DOHH2 (cell line): ENCODE measurements around the gene PEMT.

Source experiments
- EZH2phosphoT487 ChIP-seq: fragments of 200-600 bp; sonication (generic); IDR thresholded peaks from 2 replicates; pipeline ENCODE4 v1.6.1; 2017; ENCODE audit warnings: borderline replicate concordance, mild to moderate bottlenecking, antibody characterized with exemption, low read length, moderate library complexity, mixed read lengths
- TF ChIP-seq, protein P1 (sequence below): fragments of 200-600 bp; sonication (generic); IDR thresholded peaks from one replicate; pipeline ENCODE4 v1.5.1; 2014; ENCODE audit warnings: antibody characterized with exemption, mild to moderate bottlenecking, low read depth, low read length; ENCODE audit not compliant: poor library complexity, severe bottlenecking

DNA sequence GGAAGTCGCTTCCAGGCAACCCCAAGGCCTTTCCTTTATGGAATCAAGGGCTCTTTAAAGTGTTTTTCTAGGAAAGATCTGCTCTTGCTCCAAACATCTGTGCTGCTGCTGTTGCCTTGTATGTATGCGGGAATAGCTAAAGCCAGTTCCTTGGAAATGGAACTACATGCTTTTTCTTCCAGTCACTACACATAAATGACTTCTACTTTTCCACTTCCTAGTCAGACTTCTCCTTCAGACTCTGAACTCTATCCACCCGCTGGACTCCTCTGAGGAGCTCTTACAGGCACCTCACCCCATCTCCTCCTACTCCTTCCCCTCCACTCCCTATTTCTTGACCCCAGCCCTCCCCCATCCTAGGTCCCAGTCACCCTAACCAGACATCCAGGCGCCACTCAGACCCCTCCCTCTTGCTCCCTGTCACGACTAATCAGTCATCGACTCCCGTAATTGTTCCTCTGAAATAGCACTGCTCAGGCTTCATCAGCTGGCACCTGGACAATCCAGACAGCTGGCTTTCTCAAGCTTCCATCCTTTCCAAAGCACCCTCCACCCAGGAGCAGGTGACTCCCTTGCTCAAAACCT lies 15.0 kb upstream of the PEMT start:
- TF ChIP-seq, protein P1, sequence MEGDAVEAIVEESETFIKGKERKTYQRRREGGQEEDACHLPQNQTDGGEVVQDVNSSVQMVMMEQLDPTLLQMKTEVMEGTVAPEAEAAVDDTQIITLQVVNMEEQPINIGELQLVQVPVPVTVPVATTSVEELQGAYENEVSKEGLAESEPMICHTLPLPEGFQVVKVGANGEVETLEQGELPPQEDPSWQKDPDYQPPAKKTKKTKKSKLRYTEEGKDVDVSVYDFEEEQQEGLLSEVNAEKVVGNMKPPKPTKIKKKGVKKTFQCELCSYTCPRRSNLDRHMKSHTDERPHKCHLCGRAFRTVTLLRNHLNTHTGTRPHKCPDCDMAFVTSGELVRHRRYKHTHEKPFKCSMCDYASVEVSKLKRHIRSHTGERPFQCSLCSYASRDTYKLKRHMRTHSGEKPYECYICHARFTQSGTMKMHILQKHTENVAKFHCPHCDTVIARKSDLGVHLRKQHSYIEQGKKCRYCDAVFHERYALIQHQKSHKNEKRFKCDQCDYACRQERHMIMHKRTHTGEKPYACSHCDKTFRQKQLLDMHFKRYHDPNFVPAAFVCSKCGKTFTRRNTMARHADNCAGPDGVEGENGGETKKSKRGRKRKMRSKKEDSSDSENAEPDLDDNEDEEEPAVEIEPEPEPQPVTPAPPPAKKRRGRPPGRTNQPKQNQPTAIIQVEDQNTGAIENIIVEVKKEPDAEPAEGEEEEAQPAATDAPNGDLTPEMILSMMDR = no peak
- TF ChIP-seq EZH2phosphoT487 = no peak
